HCT116 (cell line): Measurements from ENCODE around the gene SUMO3. TPM values are rescaled to one million over a fixed set of nuclear protein-coding genes. Genes with fewer than 3 reads are reported as not detected.

Source experiments
- ATAC-seq: fragments of 200-7000 bp; cut with Tn5 transposase; 2 replicates; pipeline ENCODE4 v1.9.1; 2020; ENCODE audit warnings: mild to moderate bottlenecking, moderate library complexity
- BruUV-seq: library from RNA; stranded (reverse); fragments of 400-500 nt; replicated peaks from 2 replicates; lab custom pipeline; 2021; lab: Mats Ljungman, UMichigan
- CTCF ChIA-PET: fragments of 300-600 bp; sonication (Branson Sonifier 250); formaldehyde crosslinking; loops from one replicate; lab custom pipeline; 2021; ENCODE audit warnings: antibody characterized with exemption; lab: Charles Lee
- POLR2A ChIA-PET: fragments of 300-600, 350-600 bp; sonication (Branson Sonifier 250); formaldehyde crosslinking; loops from one replicate; lab custom pipeline; 2021; ENCODE audit warnings: antibody characterized with exemption; lab: Charles Lee
- RAD21 ChIA-PET, 2 experiments: fragments of 300-600 bp; sonication (Branson Sonifier 250); formaldehyde crosslinking; loops; one replicate each; lab custom pipeline; 2023; ENCODE audit warnings: low total read pairs in 2 of 2; ENCODE audit not compliant: uncharacterized antibody in 2 of 2, unreplicated experiment in 2 of 2, low non-redundant PET in 1 of 2; lab: Charles Lee
- DNase-seq: peaks from one replicate; pipeline ENCODE4 v3.0.0-alpha.2; 2010; ENCODE audit warnings: low read depth, low spot score
- H2AFZ ChIP-seq: fragments of 200-600 bp; shearing (Covaris generic), sonication (generic); 2 replicates; pipeline ENCODE4 v1.6.1; 2017; ENCODE audit warnings: low read depth, mixed run types, mixed read lengths, antibody characterized with exemption, low read length; ENCODE audit not compliant: poor library complexity, severe bottlenecking
- H3K27ac ChIP-seq: 2 replicates; pipeline ENCODE4 v1.5.1; 2012; ENCODE audit warnings: low read depth, low read length
- H3K27me3 ChIP-seq: fragments of 200-600 bp; sonication (generic); 2 replicates; pipeline ENCODE4 v1.6.1; 2016; ENCODE audit warnings: mixed run types, low read length, mixed read lengths; ENCODE audit not compliant: insufficient read depth
- H3K36me3 ChIP-seq, 2 experiments: fragments of 200-500 bp in 1 of 2; fragments of 200-600 bp in 1 of 2; sonication (Bioruptor generic) in 1 of 2; sonication (generic) in 1 of 2; 2 replicates each; pipeline versions ENCODE4 v1.5.1 to v1.6.1; 2014 to 2016; ENCODE audit warnings: low read length in 2 of 2, inconsistent platforms in 1 of 2, mixed read lengths in 1 of 2, mixed run types in 1 of 2; ENCODE audit not compliant: insufficient read depth in 2 of 2, control insufficient read depth in 1 of 2
- H3K4me1 ChIP-seq, 2 experiments: fragments of 200-600 bp in 1 of 2; sonication (generic) in 1 of 2; 2 replicates each; pipeline versions ENCODE4 v1.5.1 to v1.6.1; 2012 to 2017; ENCODE audit warnings: low read length in 2 of 2, inconsistent platforms in 1 of 2, mild to moderate bottlenecking in 1 of 2, mixed read lengths in 1 of 2, mixed run types in 1 of 2, moderate library complexity in 1 of 2; ENCODE audit not compliant: insufficient read depth in 2 of 2, control insufficient read depth in 1 of 2
- H3K4me2 ChIP-seq: fragments of 200-600 bp; sonication (generic); 2 replicates; pipeline ENCODE4 v1.6.1; 2017; ENCODE audit warnings: mixed run types, low read length, mixed read lengths
- H3K4me3 ChIP-seq, 2 experiments: fragments of 200-600 bp in 1 of 2; sonication (generic) in 1 of 2; replicated peaks in 1 of 2; 2 replicates each; pipeline ENCODE4 v1.5.1; 2011 to 2016; ENCODE audit warnings: low read length in 2 of 2, control low read depth in 1 of 2, low read depth in 1 of 2, mild to moderate bottlenecking in 1 of 2, mixed read lengths in 1 of 2, mixed run types in 1 of 2
- H3K79me2 ChIP-seq: fragments of 200-600 bp; sonication (generic); 2 replicates; pipeline ENCODE4 v1.6.1; 2017; ENCODE audit warnings: mild to moderate bottlenecking, mixed run types, low read length, moderate library complexity, mixed read lengths; ENCODE audit not compliant: insufficient read depth
- H3K9ac ChIP-seq: fragments of 200-600 bp; sonication (generic); 2 replicates; pipeline ENCODE4 v1.6.1; 2016; ENCODE audit warnings: low read length, mixed read lengths
- H3K9me2 ChIP-seq: fragments of 200-600 bp; sonication (generic), shearing (Covaris generic); 2 replicates; pipeline ENCODE4 v1.6.1; 2017; ENCODE audit warnings: mixed run types, mild to moderate bottlenecking, moderate library complexity; ENCODE audit not compliant: insufficient read depth
- H3K9me3 ChIP-seq, 2 experiments: fragments of 200-500 bp in 1 of 2; fragments of 200-600 bp in 1 of 2; sonication (Bioruptor generic) in 1 of 2; sonication (generic) in 1 of 2; 2 replicates each; pipeline ENCODE4 v1.6.1; 2014 to 2017; ENCODE audit warnings: low read length in 2 of 2, mixed read lengths in 2 of 2, inconsistent platforms in 1 of 2, low read depth in 1 of 2, mild to moderate bottlenecking in 1 of 2, mixed run types in 1 of 2, moderate library complexity in 1 of 2; ENCODE audit not compliant: control insufficient read depth in 1 of 2, insufficient read depth in 1 of 2
- H4K20me1 ChIP-seq: fragments of 200-600 bp; sonication (generic), shearing (Covaris generic); 2 replicates; pipeline ENCODE4 v1.6.1; 2017; ENCODE audit warnings: mixed run types, mild to moderate bottlenecking, moderate library complexity; ENCODE audit not compliant: insufficient read depth
- CBX3 ChIP-seq: IDR thresholded peaks from 2 replicates; pipeline ENCODE4 v1.6.1; 2012; ENCODE audit warnings: low read depth
- CEBPB ChIP-seq: IDR thresholded peaks from 2 replicates; pipeline ENCODE4 v1.6.1; 2012; ENCODE audit warnings: low read depth
- CTCF ChIP-seq, 3 experiments: fragments of 200-600 bp in 1 of 3; sonication (generic) in 1 of 3; IDR thresholded peaks in 2 of 3; conservative IDR thresholded peaks in 1 of 3; 2 replicates each; pipeline ENCODE4 v1.5.1; 2012 to 2017; ENCODE audit warnings: low read depth in 2 of 3, low read length in 2 of 3, antibody characterized with exemption in 1 of 3, borderline replicate concordance in 1 of 3, control low read depth in 1 of 3, mild to moderate bottlenecking in 1 of 3, mixed read lengths in 1 of 3, mixed run types in 1 of 3, moderate library complexity in 1 of 3; ENCODE audit not compliant: insufficient read depth in 1 of 3
- EGR1 ChIP-seq: IDR thresholded peaks from 2 replicates; pipeline ENCODE4 v1.6.1; 2012; ENCODE audit warnings: low read depth
- ELF1 ChIP-seq: IDR thresholded peaks from 2 replicates; pipeline ENCODE4 v1.6.1; 2012; ENCODE audit warnings: low read depth, borderline replicate concordance
- EZH2 ChIP-seq: fragments of 200-600 bp; sonication (generic); IDR thresholded peaks from 2 replicates; pipeline ENCODE4 v1.6.1; 2017; ENCODE audit warnings: antibody characterized with exemption, mixed run types
- EZH2phosphoT487 ChIP-seq: fragments of 200-600 bp; IDR thresholded peaks from 2 replicates; pipeline ENCODE4 v1.6.1; 2018; ENCODE audit warnings: antibody characterized with exemption, borderline replicate concordance
- FOSL1 ChIP-seq: IDR thresholded peaks from 2 replicates; pipeline ENCODE4 v1.6.1; 2012; ENCODE audit warnings: low read depth
- JUND ChIP-seq: IDR thresholded peaks from 2 replicates; pipeline ENCODE4 v1.6.1; 2012
- POLR2A ChIP-seq: IDR thresholded peaks from 2 replicates; pipeline ENCODE4 v1.7.0; 2011; ENCODE audit warnings: borderline replicate concordance; ENCODE audit not compliant: insufficient read depth, insufficient read length; ENCODE audit errors: extremely low read depth
- POLR2AphosphoS5 ChIP-seq: IDR thresholded peaks from 2 replicates; pipeline ENCODE4 v1.6.1; 2011; ENCODE audit warnings: mild to moderate bottlenecking, low read depth, low read length, moderate library complexity
- RAD21 ChIP-seq: IDR thresholded peaks from 2 replicates; pipeline ENCODE4 v1.6.1; 2012; ENCODE audit warnings: low read depth, mild to moderate bottlenecking
- SRF ChIP-seq: IDR thresholded peaks from 2 replicates; pipeline ENCODE4 v1.6.1; 2012; ENCODE audit warnings: low read depth
- TCF7L2 ChIP-seq: IDR thresholded peaks from 2 replicates; pipeline ENCODE4 v1.7.0; 2011; ENCODE audit warnings: borderline replicate concordance, inconsistent platforms; ENCODE audit not compliant: insufficient read depth, insufficient read length; ENCODE audit errors: extremely low read depth
- ZBTB33 ChIP-seq: IDR thresholded peaks from 2 replicates; pipeline ENCODE4 v1.6.1; 2011; ENCODE audit warnings: mild to moderate bottlenecking, low read length, moderate library complexity; ENCODE audit not compliant: insufficient replicate concordance; ENCODE audit errors: extremely low read depth
- ZFX ChIP-seq: fragments of 450-650 bp; IDR thresholded peaks from 2 replicates; pipeline ENCODE4 v1.6.1; 2017
- ZNF274 ChIP-seq: fragments of 200-500 bp; sonication (Bioruptor generic); IDR thresholded peaks from 2 replicates; pipeline ENCODE4 v1.6.1; 2014; ENCODE audit warnings: mild to moderate bottlenecking, low read depth, low read length, inconsistent platforms
- intact Hi-C: fragments of 100-400 bp; cut with micrococcal nuclease; formaldehyde crosslinking; loops from 2 replicates; pipeline ENCODE4 v1.10.0; 2022
- total RNA-seq: library from RNA; stranded (reverse); gene quantifications from one replicate; pipeline ENCODE4 v1.2.1, GENCODE V29; 2021; ENCODE audit not compliant: unreplicated experiment
- TF ChIP-seq, protein P1 (sequence below): IDR thresholded peaks from 2 replicates; pipeline ENCODE4 v1.6.1; 2012

SUMO3 gene
- total RNA-seq, 1 experiment from 2014 or later: 31.5 TPM

DNA sequence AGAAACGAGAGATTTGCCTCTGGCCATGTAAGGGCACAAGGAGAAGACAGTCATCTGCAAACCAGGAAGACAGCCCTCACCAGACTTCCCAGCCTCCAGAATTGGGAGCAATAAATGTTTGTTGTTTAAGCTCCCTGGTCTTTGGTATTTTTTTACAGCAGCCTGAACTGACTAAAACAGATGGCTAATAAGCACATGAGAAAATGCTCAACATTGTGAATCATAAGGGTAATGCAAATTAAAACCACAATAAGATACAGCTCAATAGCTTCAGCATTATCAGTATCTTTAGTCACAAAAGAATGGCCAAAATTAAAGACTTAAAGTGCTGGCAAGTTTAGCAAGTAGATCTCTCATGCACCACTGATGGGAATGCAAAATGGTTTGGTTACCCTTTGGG lies 28.0 kb downstream of the SUMO3 start (continued):
- TF ChIP-seq, protein P1, sequence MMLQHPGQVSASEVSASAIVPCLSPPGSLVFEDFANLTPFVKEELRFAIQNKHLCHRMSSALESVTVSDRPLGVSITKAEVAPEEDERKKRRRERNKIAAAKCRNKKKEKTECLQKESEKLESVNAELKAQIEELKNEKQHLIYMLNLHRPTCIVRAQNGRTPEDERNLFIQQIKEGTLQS: no peak
- TF ChIP-seq CTCF (IDR thresholded peaks at IDR 0.05 in 2 of 3, conservative IDR thresholded peaks at IDR 0.05 in 1 of 3; ENCODE audit: borderline replicate concordance in 1 of 3, insufficient read depth in 1 of 3, low read depth in 2 of 3, low read length in 2 of 3) (no peak), ELF1 (no peak)

DNA sequence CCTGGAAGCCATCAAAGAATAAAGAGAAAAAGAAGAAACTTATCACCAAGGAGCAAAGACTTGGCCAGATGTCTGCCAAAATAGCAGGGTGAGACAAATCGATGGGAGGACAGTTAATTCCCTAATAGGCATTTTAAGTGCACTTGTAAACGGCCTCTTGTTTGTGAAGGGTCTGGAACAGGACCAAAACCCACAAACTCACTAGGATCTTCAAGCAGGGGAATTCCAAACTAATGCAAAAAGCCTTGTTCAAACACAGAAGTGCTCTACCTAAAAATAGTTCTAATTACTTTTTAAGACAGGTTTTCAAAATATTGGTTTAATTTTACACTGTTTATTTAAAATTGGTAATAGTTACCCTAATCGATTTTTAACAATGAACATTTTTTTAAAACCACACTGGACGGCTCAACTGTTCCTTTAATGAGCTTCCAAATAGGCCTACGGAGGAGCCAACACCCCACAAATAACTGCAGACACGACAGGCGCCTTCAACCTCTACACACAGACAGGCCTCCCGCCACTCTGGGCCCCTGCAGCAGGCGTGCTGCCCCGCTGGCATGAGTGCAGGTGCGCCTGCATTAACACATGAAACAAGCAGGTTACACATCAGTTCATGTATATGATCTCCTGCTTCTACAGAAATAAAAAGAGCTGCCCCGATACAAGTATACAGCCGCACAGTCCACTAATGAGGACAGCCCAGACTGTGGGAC lies 32.1 kb downstream of the SUMO3 start:
- H3K4me1 ChIP-seq: no peaks in the 10 kb centered on the region
- H3K9ac ChIP-seq: no peak overlapping the region
- peaks cover 11% of the 10 kb centered on the region; the same call in 1 of the 2 replicates for H4K20me1 ChIP-seq
- no peak overlapping the region for H3K4me2 ChIP-seq
- H2AFZ ChIP-seq: no peak overlapping the region
- ChIA-PET RAD21 (no interaction called here), POLR2A (no interaction called here), CTCF (no interaction called here)
- H3K9me2 ChIP-seq: no peaks in the 10 kb centered on the region
- no peaks in the 10 kb centered on the region for H3K27me3 ChIP-seq
- BruUV-seq: no TSS peak
- H3K79me2 ChIP-seq: peaks cover 98% of the 10 kb centered on the region
- ATAC-seq: no peak
- no peaks in the 10 kb centered on the region for H3K9me3 ChIP-seq
- H3K36me3 ChIP-seq: peaks cover 3 to 10% of the 10 kb centered on the region in 2 experiments; a peak in 2 of 4 replicates
- no peak overlapping the region for H3K4me3 ChIP-seq
- no peak overlapping the region for H3K27ac ChIP-seq
- intact Hi-C loops: no loop called here
- DNase-seq: no peak
- TF ChIP-seq POLR2AphosphoS5 (no peak), EZH2 (no peak), SRF (no peak), ZFX (no peak), EZH2phosphoT487 (no peak), POLR2A (no peak), CBX3 (no peak), ELF1 (no peak), ZNF274 (no peak), ZBTB33 (no peak), EGR1 (no peak), RAD21 (no peak), CEBPB (no peak), JUND (no peak), FOSL1 (no peak), CTCF (IDR thresholded peaks at IDR 0.05 in 2 of 3, conservative IDR thresholded peaks at IDR 0.05 in 1 of 3; ENCODE audit: borderline replicate concordance in 1 of 3, insufficient read depth in 1 of 3, low read depth in 2 of 3, low read length in 2 of 3) (no peak), TCF7L2 (no peak)
